PC-9 (cell line): ENCODE results near the gene TJP3.
"Not testable (repeated sequence)": the region's sequence is repeated elsewhere in the genome, so short reads cannot be mapped to it uniquely, and the experiment has no call there.

Experiments used
- EZH2 ChIP-seq: fragments of 200-600 bp; sonication (generic); IDR thresholded peaks from 2 replicates; pipeline ENCODE4 v1.8.0; 2017; ENCODE audit warnings: antibody characterized with exemption, low read depth
- TF ChIP-seq, protein P1 (sequence below): fragments of 200-600 bp; sonication (generic); conservative IDR thresholded peaks from 2 replicates; pipeline ENCODE4 v1.6.1; 2017; ENCODE audit warnings: mixed run types, antibody characterized with exemption, mild to moderate bottlenecking, moderate library complexity

DNA sequence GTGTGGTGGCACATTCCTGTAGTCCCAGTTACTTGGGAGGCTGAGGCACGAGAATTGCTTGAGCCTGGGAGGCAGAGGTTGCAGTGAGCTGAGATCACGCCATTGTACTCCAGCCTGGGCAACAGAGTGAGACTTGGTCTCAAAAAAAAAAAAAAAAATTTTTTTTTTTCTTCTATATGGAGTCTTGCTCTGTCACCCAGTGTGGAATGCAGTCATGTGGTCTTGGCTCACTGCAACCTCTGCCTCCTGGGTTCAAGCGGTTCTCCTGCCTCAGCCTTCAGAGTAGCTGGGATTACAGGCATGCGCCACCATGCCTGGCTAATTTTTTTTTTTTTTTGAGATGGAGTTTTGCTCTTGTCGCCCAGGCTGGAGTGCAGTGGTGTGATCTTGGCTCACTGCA, 57.6 kb downstream of the TJP3 start:
- TF ChIP-seq, protein P1, sequence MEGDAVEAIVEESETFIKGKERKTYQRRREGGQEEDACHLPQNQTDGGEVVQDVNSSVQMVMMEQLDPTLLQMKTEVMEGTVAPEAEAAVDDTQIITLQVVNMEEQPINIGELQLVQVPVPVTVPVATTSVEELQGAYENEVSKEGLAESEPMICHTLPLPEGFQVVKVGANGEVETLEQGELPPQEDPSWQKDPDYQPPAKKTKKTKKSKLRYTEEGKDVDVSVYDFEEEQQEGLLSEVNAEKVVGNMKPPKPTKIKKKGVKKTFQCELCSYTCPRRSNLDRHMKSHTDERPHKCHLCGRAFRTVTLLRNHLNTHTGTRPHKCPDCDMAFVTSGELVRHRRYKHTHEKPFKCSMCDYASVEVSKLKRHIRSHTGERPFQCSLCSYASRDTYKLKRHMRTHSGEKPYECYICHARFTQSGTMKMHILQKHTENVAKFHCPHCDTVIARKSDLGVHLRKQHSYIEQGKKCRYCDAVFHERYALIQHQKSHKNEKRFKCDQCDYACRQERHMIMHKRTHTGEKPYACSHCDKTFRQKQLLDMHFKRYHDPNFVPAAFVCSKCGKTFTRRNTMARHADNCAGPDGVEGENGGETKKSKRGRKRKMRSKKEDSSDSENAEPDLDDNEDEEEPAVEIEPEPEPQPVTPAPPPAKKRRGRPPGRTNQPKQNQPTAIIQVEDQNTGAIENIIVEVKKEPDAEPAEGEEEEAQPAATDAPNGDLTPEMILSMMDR, result not testable (repeated sequence)
- TF ChIP-seq EZH2, result not testable (repeated sequence)
